ENCODE results near the gene TMEM221. TPM values are rescaled to one million over a fixed set of nuclear protein-coding genes. Genes with fewer than 3 reads are reported as not detected.

Gene TMEM221
- total RNA-seq, 2 donors from 2014 or later, result 3.5 to 4.8 TPM

DNA sequence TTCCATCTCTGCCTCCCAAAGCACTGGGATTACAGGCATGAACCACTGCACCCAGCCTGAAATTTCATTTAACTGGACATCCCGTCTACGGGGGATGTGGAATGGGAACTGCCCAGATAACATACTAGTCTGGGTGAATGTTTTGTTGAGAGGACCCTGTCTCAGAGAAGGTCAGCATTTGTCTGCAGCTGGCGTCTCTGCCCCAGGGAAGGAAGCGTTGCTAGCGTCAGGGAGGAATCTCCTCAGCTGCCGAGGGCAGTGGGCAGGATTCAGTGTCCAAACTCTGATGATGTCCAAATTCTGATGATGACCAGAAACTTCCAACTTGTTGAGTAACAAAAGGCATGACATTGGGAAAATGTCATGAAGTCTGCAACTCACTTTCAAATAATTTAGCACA is 9.1 kb upstream of the TMEM221 start:
- H3K9me3 ChIP-seq (ENCODE audit: control insufficient read depth, low read length), result no peaks in the 10 kb centered on the region
- Mint-ChIP-seq H3K9me3 (peaks cover 3% of the 10 kb centered on the region), H3K27me3 (ENCODE audit: insufficient read depth) (peaks cover 60% of the 10 kb centered on the region), H3K27ac (no peak overlapping the region), H3K4me3 (no peak overlapping the region), H3K36me3 (ENCODE audit: low read depth) (no peaks in the 10 kb centered on the region), H3K4me1 (peaks cover 5% of the 10 kb centered on the region)
- H3K27me3 ChIP-seq (ENCODE audit: control insufficient read depth, insufficient read depth, low read length, poor library complexity, severe bottlenecking), result peaks cover 43% of the 10 kb centered on the region
- no peak overlapping the region for H3K27ac ChIP-seq (ENCODE audit: low read depth, low read length)
- H3K4me3 ChIP-seq (ENCODE audit: low read length), result no peak overlapping the region
- no peak for DNase-seq
- no peak for TF ChIP-seq CTCF (conservative IDR thresholded peaks at IDR 0.05)
- no peaks in the 10 kb centered on the region for H3K4me1 ChIP-seq (ENCODE audit: control insufficient read depth, insufficient read depth, low read length)
- no peaks in the 10 kb centered on the region for H3K36me3 ChIP-seq (ENCODE audit: control insufficient read depth, insufficient read depth, low read length)
- no peak overlapping the region for H3K9ac ChIP-seq (ENCODE audit: extremely low read depth, low read length, poor library complexity, severe bottlenecking)
- WGBS, 2 experiments (ENCODE audit: insufficient coverage in 1 of 2, insufficient read length in 1 of 2), result 69 to 91% methylated on average over 6 of the region's 6 CpGs

- WGBS, 2 experiments (ENCODE audit: insufficient coverage in 1 of 2, insufficient read length in 1 of 2), result 81 to 85% methylated on average over 4 to 11 of the region's 11 CpGs
- no peak for TF ChIP-seq CTCF (conservative IDR thresholded peaks at IDR 0.05)
- no peaks in the 10 kb centered on the region for H3K36me3 ChIP-seq (ENCODE audit: control insufficient read depth, insufficient read depth, low read length)
These were observed 7.7 kb upstream of the TMEM221 start for GRCh38 chr19:17456127-17456526.

DNA sequence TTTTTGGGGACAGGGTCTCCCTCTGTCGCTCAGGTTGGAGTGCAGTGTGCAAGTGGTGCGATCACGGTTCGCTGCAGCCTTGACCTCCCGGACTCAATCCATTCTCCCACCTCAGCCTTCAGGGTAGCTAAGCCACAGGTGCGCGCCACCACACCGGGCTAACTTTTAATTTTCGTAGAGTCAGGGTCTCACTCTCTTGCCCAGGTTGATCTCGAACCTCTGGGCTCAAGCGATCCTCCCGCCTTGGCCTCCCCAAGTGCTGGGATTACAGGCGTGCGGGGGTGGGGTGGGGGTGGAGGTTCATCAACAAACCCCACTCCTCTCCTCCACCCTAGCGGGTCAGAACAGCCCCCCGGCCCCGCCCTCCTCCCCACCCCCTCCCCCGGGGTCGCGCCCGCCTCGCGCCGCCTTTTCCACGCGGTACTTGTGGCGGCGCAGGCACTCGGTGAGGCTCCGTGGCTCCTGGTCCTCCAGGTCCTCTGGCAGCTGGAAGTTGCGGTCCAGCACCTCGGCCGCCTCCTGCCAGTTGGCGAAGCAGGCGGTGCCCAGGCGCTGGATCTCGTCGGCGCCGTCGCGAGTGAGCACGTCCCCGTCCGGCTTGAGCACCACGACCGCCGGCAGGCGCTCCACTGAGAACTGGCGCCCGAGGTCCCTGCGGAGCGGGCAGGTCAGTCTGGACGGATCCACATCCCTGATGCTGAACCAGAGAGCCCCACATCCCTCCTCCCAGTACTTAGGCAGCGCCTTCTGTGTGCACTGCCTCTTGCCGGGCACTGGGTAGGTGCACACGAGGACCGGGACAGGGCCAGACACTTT is 7.0 kb upstream of the TMEM221 start:
- Histone ChIP-seq H3K27me3 (ENCODE audit: control insufficient read depth, insufficient read depth, low read length, poor library complexity, severe bottlenecking) (peaks cover 43% of the 10 kb centered on the region), H3K4me3 (ENCODE audit: low read length) (no peak overlapping the region), H3K27ac (ENCODE audit: low read depth, low read length) (no peak overlapping the region), H3K9ac (ENCODE audit: extremely low read depth, low read length, poor library complexity, severe bottlenecking) (no peak overlapping the region), H3K36me3 (ENCODE audit: control insufficient read depth, insufficient read depth, low read length) (no peaks in the 10 kb centered on the region), H3K4me1 (ENCODE audit: control insufficient read depth, insufficient read depth, low read length) (no peaks in the 10 kb centered on the region), H3K9me3 (ENCODE audit: control insufficient read depth, low read length) (no peaks in the 10 kb centered on the region)
- WGBS, 2 experiments (ENCODE audit: insufficient coverage in 1 of 2, insufficient read length in 1 of 2), result 44 to 49% methylated on average over 24 to 47 of the region's 58 CpGs
- Mint-ChIP-seq H3K9me3 (peaks cover 3% of the 10 kb centered on the region), H3K27me3 (ENCODE audit: insufficient read depth) (peaks cover 66% of the 10 kb centered on the region), H3K4me3 (no peak overlapping the region), H3K27ac (no peak overlapping the region), H3K4me1 (peaks cover 5% of the 10 kb centered on the region), H3K36me3 (ENCODE audit: low read depth) (no peaks in the 10 kb centered on the region)
- TF ChIP-seq CTCF (conservative IDR thresholded peaks at IDR 0.05), result no peak
- DNase-seq, result peak; percentile 63

More at GRCh38 chr19:17456127-17456526, 7.7 kb upstream of the TMEM221 start:
- H3K9me3 Mint-ChIP-seq, result peaks cover 3% of the 10 kb centered on the region
- H3K27ac ChIP-seq (ENCODE audit: low read depth, low read length), result no peak overlapping the region
- H3K4me3 Mint-ChIP-seq, result no peak overlapping the region
- no peak overlapping the region for H3K27ac Mint-ChIP-seq
- H3K9me3 ChIP-seq (ENCODE audit: control insufficient read depth, low read length), result no peaks in the 10 kb centered on the region
- no peaks in the 10 kb centered on the region for H3K4me1 ChIP-seq (ENCODE audit: control insufficient read depth, insufficient read depth, low read length)
- H3K27me3 Mint-ChIP-seq (ENCODE audit: insufficient read depth), result peaks cover 61% of the 10 kb centered on the region
- DNase-seq, result no peak
- peaks cover 5% of the 10 kb centered on the region for H3K4me1 Mint-ChIP-seq
- no peaks in the 10 kb centered on the region for H3K36me3 Mint-ChIP-seq (ENCODE audit: low read depth)
- H3K4me3 ChIP-seq (ENCODE audit: low read length), result no peak overlapping the region
- peaks cover 43% of the 10 kb centered on the region for H3K27me3 ChIP-seq (ENCODE audit: control insufficient read depth, insufficient read depth, low read length, poor library complexity, severe bottlenecking)
- H3K9ac ChIP-seq (ENCODE audit: extremely low read depth, low read length, poor library complexity, severe bottlenecking), result no peak overlapping the region
